DOHH2 (cell line): ENCODE data around the gene TXNDC11.

ENCODE experiments used
- EZH2phosphoT487 ChIP-seq: fragments of 200-600 bp; sonication (generic); IDR thresholded peaks from 2 replicates; pipeline ENCODE4 v1.6.1; 2017; ENCODE audit warnings: borderline replicate concordance, mild to moderate bottlenecking, antibody characterized with exemption, low read length, moderate library complexity, mixed read lengths
- TF ChIP-seq, protein P1 (sequence below): fragments of 200-600 bp; sonication (generic); IDR thresholded peaks from one replicate; pipeline ENCODE4 v1.5.1; 2014; ENCODE audit warnings: antibody characterized with exemption, mild to moderate bottlenecking, low read depth, low read length; ENCODE audit not compliant: poor library complexity, severe bottlenecking

DNA sequence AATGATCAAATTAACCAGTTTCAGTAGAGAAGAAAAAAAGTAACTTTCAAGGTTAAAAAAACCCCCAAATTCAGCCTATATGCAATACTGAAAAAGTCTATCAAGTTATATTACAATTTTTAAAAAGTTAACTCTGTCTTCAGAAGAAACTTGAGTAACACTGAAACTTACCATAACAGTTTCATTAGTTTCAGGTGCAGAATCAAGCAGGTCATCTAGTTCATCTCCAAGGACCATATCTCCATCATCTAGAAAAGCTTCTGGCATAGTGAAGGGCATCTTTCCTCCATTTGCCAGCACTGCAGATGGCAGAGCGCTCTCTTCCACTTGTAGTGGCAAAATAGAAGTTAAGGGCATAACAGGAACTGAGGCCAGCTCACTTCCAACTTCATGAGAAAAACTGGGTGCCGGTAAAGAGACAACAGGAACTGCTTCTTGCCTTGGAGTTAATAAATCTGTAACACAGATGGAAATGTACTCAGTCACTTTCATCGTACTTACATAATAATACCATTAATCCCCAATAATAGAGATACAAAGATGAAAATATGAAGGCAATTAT is 31.5 kb upstream of the TXNDC11 start:
- TF ChIP-seq, protein P1, sequence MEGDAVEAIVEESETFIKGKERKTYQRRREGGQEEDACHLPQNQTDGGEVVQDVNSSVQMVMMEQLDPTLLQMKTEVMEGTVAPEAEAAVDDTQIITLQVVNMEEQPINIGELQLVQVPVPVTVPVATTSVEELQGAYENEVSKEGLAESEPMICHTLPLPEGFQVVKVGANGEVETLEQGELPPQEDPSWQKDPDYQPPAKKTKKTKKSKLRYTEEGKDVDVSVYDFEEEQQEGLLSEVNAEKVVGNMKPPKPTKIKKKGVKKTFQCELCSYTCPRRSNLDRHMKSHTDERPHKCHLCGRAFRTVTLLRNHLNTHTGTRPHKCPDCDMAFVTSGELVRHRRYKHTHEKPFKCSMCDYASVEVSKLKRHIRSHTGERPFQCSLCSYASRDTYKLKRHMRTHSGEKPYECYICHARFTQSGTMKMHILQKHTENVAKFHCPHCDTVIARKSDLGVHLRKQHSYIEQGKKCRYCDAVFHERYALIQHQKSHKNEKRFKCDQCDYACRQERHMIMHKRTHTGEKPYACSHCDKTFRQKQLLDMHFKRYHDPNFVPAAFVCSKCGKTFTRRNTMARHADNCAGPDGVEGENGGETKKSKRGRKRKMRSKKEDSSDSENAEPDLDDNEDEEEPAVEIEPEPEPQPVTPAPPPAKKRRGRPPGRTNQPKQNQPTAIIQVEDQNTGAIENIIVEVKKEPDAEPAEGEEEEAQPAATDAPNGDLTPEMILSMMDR: no peak
- no peak for TF ChIP-seq EZH2phosphoT487
